ENCODE data around the gene SPESP1.
"Not testable (repeated sequence)": the region's sequence is repeated elsewhere in the genome, so short reads cannot be mapped to it uniquely, and the experiment has no call there.

The SPESP1 gene

DNA sequence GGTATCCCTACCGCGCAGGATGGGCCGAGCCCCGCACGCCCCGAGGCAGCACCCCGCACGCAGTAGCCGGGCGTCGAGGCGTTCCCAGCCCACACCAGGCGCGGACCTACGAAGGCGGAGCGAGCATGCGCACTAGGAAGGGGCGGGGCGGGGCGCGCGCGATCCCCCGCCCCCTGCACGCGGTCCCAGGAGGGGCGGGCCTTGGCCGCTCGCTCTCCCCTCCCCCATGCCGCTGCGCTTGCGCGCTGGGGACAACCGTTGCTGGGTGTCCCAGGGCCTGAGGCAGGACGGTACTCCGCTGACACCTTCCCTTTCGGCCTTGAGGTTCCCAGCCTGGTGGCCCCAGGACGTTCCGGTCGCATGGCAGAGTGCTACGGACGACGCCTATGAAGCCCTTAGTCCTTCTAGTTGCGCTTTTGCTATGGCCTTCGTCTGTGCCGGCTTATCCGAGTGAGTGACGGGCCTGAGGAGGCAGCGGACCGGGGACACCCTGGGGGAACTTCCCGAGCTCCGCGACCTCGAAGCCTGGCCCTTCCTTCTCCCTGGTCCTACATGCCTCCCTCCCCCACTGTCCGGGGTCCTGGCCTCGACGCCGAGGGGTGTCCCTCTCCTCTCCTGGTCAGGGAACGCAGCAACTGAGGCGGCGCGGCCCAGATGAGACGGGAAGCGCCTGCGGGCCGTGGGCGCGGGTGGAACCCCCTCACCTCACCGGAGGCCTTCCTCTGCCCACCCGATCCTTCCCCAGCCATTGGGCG is at the start of gene SPESP1:
SPESP1 (plus strand) TSS at position 258 of the 755 bp plus-strand sequence; CDS start at position 387, 129 bp downstream.
- DNase-seq = no peak

DNA sequence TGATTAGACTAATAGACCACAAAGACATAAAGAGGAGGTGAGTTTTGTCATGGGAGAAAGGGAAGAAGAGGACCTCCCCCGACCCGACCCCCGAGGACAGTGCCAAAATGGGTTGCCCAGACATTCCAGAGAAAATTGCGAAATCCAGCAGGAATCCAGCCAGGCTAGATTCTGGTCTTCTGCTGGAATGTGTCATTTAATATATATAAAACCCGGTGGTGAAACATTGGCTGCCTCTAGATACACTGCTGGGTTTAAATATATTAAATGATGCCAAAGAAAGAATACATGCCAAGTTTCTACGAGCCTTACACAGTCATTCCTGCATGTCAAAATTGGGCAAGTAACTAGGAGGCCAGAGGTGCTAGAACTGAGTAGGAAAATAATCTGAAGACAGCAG is 45.3 kb upstream of the SPESP1 start:
- no peak for DNase-seq

DNA sequence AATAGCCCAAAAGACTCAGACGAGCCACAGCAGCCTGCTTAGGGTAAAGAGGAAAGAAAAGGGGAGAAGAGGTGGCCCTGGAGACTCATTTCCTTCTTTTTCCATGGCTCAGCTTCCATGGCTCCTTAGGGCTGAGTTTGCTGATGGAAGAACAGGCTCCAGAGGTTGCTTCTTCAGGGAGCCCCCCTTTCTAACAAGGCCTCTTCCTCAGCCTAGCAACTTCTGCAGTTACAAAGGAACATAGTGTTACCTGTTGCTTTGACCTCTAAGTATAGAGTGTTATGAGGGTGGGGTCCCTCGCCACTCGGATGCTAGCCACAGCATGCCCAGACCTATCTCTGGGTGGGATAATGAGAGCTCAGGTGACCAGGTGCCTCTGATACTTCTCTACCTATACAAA is 43.2 kb upstream of the SPESP1 start:
- DNase-seq = no peak

DNA sequence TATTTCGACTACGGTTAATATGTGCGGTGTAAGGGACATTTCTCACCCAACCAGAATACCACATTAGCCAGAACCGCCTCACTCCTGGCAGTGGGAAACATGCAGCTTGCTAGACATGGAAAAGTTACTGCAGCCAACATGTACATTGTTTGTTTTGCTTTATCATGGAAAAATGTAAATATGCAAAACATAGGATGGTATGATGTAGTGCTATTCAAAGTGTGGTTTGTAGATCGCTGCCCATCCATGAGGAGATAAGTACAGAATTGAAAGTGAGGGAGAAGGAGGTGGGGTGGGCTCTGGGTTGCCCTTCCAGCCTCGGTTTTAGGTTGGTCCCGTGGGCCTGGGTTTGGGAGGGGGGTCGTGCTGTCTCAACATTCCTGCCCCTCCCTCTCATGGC is 42.5 kb upstream of the SPESP1 start:
- DNase-seq = no peak

DNA sequence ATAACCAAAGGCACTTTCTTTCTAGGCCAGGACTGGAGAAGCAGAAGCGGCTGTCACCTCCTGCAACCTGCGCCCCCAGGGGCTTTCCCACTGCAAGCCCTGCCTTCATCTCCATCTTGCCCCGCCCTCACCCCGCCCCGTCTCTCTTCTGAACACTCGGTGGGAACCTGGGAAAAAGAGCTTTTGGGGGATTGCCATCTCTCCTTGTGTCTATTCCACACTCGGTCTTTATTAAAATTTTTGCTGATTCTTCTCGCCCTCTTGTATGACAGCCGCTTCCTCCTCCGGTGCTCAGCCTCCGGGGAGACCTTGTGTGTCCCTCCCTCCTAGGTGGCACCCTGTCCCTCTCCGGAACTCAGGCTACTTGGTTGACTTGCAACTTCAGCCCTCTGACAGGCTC is 41.9 kb upstream of the SPESP1 start:
- no peak for DNase-seq

DNA sequence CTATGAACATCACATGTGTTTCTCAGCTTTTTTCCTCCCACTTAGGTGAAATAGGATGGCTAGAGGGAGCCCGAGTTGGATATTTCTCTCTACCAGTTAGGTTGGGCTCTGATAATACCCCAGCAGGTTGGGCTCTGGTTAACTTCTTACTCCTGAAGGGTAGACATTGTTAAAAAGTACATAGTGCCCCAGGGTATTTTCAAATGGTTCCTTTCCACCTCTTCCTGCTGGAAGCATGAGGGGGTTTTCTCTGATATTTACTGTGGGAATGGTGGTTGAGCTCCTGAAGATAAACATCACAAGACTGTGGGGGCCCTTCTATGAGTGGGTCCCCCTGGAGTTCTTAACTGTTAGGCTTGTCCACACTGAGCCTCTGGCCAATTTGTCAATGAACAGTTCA is 36.1 kb upstream of the SPESP1 start:
- DNase-seq = no peak

DNA sequence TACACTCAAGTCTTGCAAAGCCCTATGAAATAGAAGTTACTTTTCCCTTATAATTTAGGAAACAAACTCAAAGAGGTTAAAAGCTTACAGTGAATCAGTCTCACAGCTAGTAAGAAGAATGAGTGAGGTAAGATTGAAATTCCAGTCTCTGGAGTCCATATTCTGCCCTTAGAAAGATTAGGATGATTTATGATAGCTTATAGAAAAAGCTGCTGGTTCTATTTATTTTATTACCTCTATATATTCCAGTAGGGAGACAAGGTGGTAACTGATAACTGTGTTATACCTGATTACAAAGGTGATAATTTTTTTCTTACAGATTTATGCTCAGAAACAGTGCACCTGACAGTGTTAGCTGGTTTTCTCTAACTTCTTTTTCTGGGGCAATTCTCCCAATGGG is 34.1 kb upstream of the SPESP1 start:
- DNase-seq = no peak

DNA sequence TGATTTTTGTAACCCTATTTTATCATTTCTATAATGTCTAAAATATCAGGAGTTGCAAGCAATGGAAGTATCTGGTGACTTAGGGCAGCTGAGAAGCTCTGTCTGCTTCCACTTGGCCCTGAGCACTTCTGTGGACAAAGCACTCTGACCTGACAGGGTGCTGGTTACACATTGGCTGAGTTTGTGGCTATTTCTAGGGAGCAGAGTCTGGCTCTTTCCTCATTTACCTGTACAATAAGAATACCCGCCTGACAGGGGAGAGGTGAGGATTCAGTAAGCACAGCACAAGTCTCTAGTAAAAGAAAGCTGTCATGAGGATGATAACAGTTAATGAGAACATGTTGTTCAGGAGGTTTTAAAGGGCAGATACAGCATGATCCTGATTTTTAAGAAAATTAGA is 33.3 kb upstream of the SPESP1 start:
- DNase-seq = no peak

DNA sequence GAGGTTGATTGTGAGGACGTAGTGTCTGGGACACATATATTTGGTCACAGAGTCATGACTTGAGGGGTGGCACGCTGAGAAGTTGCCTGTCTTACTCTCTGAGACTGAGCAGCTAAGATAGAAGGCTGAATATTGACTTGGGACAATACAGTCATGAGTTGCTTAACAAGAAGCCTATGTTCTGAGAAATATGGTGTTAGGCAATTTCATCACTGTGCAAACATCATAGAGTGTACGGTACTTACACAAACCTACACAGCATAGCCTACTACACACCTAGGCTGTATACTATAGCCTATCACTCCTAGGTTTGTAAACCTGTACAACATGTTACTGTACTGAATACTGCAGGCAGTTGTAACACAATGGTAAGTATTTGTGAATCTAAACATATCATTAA is 30.3 kb upstream of the SPESP1 start:
- DNase-seq = no peak

DNA sequence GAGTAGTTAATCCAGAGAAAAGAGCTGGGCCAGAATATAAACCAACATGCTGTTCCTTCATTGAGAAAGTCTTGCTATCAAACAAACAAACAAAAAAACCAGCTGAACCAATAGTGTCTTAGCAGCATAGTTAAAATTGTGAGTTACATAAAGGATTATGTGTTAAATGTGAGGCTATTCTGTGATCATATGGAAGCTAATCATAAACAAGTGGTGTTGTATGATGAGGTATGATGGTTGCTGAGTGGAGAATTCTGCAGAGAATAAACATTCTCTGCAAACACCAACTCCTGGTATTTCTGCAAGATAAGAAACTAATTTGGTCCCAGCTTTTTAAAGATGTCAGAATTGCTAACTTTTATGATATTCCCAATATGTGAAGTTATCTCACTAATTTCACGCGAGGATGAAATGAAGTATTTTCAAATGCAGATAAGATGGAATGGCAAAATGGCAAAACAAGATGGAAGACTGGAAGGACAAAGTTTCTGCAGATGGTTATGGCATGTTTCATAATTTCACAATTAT is 22.9 kb upstream of the SPESP1 start:
- no peak for DNase-seq

DNA sequence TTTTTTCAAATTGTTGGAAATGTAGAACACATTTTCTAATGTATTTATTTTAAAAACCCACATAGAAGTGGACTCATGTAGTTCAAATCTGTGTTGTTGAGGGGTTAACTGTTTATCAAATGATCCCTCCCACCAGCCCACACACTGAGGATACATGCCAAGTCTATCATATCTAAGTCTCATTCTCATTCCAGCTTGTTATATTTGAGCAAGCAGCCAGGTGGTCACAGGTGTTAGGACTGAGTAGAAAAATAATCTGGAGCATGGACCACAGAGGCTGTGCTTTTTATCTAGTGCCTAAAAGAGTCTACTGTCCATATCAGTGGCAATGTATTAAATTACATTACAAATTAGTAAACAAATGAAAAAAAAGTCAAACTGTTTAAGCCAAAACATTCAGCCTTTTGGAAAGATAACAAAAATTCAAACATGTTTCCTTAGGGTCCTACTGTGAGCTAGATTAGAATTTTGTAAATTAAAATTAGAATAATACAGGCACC is 20.7 kb upstream of the SPESP1 start:
- DNase-seq = no peak

DNA sequence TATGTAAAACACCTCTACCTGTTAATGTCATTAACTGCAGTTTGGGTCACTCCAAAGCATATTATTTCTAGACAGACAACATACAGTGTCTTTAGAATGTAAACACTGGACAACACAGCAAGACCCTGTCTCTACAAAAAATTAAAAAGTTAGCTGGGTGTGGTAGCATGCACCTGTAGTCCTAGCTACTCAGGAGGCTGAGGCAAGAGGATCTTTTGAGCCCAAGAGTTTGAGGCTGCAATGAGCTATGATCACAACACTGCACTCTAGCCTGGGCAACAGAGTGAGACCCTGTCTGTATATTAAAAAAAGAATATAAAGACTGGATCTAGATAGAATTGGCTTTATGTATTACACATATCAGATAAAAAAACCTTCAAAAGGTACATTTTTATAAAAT is 20.0 kb upstream of the SPESP1 start:
- DNase-seq = no peak

DNA sequence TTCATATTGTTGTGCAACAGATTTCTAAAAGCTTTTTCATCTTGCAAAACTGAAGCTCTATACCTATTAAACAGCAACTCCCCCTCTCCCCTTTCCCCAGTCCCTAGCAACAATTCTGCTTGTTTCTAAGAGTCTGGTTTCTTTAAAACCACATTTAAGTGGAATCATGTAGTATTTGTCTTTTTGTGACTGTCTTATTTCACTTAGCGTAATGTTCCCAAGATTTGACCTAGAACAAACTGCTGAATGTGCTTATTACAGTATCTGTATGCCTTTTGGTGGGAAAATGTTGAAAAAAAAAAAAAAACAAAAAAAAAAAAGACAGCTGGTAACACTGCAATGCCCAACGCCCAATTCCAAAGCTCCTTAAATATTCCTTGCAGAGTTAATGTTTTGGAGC is 19.5 kb upstream of the SPESP1 start:
- DNase-seq = no peak

DNA sequence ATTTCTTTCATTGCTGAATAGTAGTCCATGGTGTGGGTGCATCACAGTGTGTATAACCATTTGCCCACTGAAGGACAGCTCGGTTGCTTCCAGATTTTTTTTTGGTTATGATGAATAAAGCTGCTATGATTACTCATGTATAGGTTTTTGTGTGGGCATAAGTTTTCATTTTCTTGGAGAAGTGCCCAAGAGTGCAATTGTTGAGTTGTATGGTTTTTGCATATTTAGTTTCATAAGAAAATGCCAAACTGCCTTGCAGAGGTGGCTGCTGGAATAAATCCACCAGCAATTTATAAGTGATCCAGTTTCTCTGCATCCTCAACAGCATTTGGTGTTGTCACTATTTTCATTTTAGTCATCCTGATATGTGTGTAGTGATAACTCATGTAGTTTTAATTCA is 8.4 kb upstream of the SPESP1 start:
- no peak for DNase-seq

DNA sequence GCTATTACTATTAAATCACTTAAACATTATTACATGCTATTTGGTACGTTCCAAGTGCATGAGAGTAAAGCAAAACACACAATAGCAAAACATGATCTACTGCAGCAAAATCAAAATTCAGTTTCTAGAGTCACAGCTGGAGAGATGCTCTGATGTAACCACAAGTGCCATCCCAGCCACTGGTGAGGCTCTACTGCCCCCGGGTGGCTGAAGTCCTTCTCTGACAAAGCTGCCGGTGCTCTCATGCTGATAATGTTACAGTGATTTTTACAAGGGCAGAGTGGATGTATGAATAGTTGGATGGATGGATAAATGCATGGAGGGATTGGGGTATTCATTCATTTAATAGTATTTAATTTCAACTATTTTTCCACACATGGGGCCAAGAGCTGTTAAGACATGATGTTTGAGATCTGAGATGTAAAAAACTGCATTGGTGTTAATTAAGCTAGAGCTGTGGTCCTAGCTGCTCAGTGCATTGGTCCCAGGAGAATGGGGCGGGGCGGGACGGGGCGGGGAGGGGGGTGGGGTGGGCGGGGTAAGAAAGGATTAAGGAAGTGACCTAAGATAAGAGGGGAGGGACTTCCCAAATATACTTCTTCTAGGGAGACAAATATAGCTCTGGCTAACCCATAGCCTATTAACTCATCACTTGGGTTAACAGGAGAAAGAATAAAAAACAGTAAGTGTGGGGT is 5.3 kb upstream of the SPESP1 start:
- DNase-seq = peak; percentile 42

DNA sequence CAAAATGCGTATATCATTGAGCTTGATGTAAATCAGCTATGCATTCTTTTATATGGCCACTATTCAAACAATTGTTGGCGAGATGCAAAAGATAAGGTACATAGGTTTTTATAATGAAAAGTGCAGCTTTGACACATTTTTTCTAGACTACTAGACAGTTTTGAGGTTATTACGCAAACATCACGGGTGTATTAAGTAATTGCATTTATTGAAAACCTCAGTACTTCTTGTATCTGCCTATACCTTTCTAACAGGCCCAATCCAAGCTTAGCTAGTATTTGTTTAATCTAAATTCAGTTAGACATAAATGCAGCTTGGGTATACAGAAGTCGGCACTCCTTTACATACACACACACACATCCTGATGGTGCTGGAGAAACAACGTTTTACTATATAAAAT is 2.7 kb downstream of the SPESP1 start:
- DNase-seq = no peak

DNA sequence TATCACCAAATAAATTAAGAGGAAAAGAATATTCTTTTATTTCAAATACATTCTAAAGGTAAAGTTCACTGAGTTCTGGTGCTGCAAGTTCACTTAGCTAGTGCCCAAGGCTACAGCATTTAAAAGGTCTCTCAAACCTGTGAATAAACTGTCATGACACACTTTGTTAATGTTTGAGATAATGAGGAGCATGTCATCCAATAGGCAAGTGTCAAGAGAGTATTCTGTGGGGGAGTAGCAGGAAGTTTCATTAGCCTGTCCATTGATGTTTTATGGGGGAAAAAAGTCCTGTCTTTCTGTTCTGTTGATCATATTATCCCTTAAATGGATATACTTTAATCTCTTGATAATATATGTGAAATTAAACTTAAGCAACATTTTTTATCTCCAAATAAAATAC is 4.0 kb downstream of the SPESP1 start:
- DNase-seq = no peak

DNA sequence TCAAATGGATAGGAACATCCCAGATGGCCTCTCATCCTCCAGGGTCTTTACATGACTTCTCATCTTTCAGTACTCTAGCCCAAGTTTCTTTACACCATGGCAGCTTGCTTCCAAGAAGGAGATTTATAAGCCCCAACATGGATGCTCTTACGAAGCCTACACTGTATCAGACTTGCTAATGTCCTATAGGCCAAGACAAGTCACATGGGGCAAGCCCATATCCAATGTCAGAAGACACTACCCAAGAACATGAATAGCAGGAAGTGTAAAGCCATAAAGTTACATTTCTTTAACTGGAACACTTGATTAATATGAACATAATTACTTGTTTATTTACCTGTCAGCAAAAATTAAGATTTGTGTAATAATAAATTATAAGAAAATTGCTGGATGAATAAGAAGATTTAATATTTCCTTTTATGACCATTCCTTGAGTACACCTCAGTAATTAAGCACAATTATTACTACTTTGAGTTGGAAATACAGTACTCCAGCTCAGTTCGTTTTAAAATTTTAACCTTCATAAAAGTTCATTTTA is 5.1 kb downstream of the SPESP1 start:
- no peak for DNase-seq

DNA sequence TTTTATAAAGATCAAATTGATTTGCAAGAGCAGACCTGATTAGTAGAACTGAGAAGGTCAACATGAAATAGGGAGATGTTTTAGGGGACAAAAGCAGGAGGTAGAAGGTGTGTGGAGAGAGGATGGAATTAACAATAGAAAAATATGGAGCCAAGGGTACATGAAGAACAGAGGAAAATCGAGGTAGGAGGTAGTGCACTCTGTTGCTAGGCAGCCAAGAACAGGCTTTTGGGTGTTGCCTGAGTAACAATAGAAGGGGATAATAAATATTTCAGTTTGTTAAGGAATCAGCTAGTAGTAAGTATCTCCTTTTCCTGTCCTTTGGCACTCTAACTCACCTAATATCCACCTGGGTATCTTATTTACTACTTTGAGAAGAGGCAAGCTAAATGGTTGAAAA is 9.2 kb downstream of the SPESP1 start:
- no peak for DNase-seq

DNA sequence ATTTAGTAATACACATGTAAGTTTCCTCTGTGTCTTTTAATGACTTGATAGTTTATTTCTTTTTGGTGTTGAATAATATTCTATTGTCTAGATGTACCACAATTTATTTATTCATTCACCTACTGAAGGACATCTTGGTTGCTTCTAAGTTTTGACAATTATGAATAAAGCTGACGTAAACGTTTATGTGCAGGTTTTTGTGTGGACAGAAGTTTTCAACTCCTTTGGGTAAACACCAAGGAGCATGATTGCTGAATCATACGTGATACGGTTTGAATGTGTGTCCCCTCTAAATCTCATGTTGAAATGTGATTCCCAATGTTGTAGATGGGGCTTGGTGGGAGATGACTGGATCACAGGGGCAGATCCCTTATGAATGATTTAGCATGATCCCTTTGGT is 21.5 kb downstream of the SPESP1 start:
- DNase-seq = no peak

DNA sequence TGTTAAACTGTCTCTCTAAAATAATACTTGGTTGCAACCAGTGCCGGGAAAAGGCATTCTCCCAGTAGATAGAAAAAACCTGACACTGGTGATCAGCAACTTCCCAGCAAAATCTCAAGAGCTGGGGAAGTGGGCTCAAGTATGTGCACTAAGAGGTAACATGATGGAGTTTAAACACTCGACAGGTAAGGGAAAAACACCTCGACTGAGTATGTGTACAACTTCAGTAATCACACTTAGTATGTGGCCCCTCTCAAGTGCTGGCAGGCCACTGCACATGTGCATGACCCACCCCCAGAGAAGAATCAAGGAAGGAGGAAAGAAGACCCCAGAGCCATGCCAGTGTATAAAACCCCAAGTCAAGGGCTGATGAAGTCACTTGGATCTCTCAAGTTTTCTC is 27.4 kb downstream of the SPESP1 start:
- no peak for DNase-seq

DNA sequence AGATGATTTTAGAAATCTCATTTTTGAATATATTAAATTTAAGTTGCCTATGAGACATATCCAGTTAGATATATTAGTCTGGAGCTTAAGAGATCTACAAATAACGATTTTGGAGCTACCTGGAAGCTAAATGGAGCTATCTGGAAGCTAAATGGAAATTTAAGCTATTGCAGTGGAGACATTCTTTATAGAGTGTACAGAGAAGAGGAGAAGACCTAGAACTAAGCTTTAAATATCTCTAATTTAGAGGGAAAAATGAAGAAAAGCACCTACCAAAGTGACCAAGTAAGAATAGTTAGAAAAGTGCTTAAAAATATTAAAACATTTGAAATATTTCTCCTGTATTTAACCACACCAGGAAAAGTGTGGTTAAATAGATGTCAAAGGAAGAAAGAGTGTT is 28.3 kb downstream of the SPESP1 start:
- no peak for DNase-seq

DNA sequence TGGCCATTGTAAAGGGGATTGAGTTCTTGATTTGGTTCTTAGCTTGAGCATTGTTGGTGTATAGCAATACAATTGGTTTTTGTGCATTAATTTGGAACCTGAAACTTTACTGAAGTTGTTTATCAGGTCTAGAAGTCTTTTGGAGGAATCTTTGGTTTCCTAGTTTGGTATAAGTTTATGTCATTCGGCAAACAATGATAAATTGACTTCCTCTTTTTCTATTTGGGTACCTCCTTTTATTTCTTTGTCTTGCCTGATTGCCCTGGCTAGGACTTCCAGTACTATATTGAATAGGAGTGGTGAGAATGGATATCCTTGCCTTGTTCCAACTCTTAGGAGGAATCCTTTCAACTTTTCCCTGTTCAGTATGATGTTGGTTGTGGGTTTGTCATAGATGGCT is 32.1 kb downstream of the SPESP1 start:
- no peak for DNase-seq

DNA sequence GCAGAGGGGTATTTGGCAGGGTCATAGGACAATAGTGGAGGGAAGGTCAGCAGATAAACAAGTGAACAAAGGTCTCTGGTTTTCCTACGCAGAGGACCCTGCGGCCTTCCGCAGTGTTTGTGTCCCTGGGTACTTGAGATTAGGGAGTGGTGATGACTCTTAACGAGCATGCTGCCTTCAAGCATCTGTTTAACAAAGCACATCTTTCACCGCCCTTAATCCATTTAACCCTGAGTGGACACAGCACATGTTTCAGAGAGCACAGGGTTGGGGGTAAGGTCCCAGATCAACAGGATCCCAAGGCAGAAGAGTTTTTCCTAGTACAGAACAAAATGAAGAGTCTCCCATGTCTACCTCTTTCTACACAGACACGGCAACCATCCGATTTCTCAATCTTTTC is 33.4 kb downstream of the SPESP1 start:
- not testable (repeated sequence) for DNase-seq

Measured in SHP77 treated with DMSO at 0.1 percent for 48 hours (cell line).